IMR-90 (cell line): ENCODE data around the gene KRTCAP2. TPM values are rescaled to one million over a fixed set of nuclear protein-coding genes. Genes with fewer than 3 reads are reported as not detected.

Source experiments
- ATAC-seq: fragments of 200-7000 bp; cut with Tn5 transposase; 2 replicates; pipeline ENCODE4 v1.9.1; 2020; ENCODE audit warnings: low read depth, mild to moderate bottlenecking, moderate library complexity
- BruUV-seq: library from RNA; stranded (reverse); fragments of 400-500 nt; replicated peaks from 2 replicates; lab custom pipeline; 2021; lab: Mats Ljungman, UMichigan
- CTCF ChIA-PET: fragments of 300-600 bp; formaldehyde crosslinking; extraction: SDS; loops from one replicate; lab custom pipeline; 2021; ENCODE audit warnings: antibody characterized with exemption; lab: Yijun Ruan, JAX
- POLR2A ChIA-PET: fragments of 300-600 bp; sonication (Branson Sonifier 250); formaldehyde crosslinking; loops from one replicate; lab custom pipeline; 2022; ENCODE audit warnings: antibody characterized with exemption; ENCODE audit not compliant: unreplicated experiment; lab: Charles Lee
- DNase-seq: peaks from one replicate; pipeline ENCODE4 v3.0.0; 2013
- H2AFZ ChIP-seq: replicated peaks from 2 replicates; pipeline ENCODE3; 2013; ENCODE audit warnings: low read length, mild to moderate bottlenecking; ENCODE audit not compliant: poor library complexity
- H2AK5ac ChIP-seq: 2 replicates; pipeline ENCODE4 v1.6.1; 2013; ENCODE audit warnings: low read depth, low read length, inconsistent platforms
- H2AK9ac ChIP-seq: replicated peaks from 2 replicates; pipeline ENCODE3; 2013; ENCODE audit warnings: mild to moderate bottlenecking, low read depth, low read length, moderate library complexity; ENCODE audit not compliant: poor library complexity
- H2BK120ac ChIP-seq: 2 replicates; pipeline ENCODE4 v1.6.1; 2013; ENCODE audit warnings: low read depth, low read length, inconsistent platforms
- H2BK15ac ChIP-seq: 3 replicates; pipeline ENCODE4 v1.6.1; 2013; ENCODE audit warnings: low read depth, low read length, inconsistent platforms
- H2BK20ac ChIP-seq: 2 replicates; pipeline ENCODE4 v1.6.1; 2013; ENCODE audit warnings: low read depth, mild to moderate bottlenecking, inconsistent platforms, low read length, moderate library complexity
- H2BK5ac ChIP-seq: 2 replicates; pipeline ENCODE4 v1.6.1; 2013; ENCODE audit warnings: mild to moderate bottlenecking, low read depth, low read length, inconsistent platforms; ENCODE audit not compliant: poor library complexity, severe bottlenecking
- H3K14ac ChIP-seq: replicated peaks from 2 replicates; pipeline ENCODE4 v1.6.1; 2013; ENCODE audit warnings: low read depth, low read length, inconsistent platforms
- H3K18ac ChIP-seq: 2 replicates; pipeline ENCODE4 v1.6.1; 2013; ENCODE audit warnings: low read depth, low read length, control low read depth
- H3K23ac ChIP-seq: 2 replicates; pipeline ENCODE4 v1.6.1; 2013; ENCODE audit warnings: low read depth, low read length, inconsistent platforms
- H3K27ac ChIP-seq: 2 replicates; pipeline ENCODE4 v1.5.1; 2013; ENCODE audit warnings: mild to moderate bottlenecking, control low read depth, low read length; ENCODE audit not compliant: insufficient read depth
- H3K27me3 ChIP-seq: 2 replicates; pipeline ENCODE4 v1.6.1; 2013; ENCODE audit warnings: low read length; ENCODE audit not compliant: control insufficient read depth, insufficient read depth
- H3K36me3 ChIP-seq: 2 replicates; pipeline ENCODE4 v1.6.1; 2013; ENCODE audit warnings: low read length, mixed read lengths; ENCODE audit not compliant: control insufficient read depth, insufficient read depth
- H3K4ac ChIP-seq: 2 replicates; pipeline ENCODE4 v1.6.1; 2013; ENCODE audit warnings: low read depth, low read length, inconsistent platforms
- H3K4me1 ChIP-seq: 2 replicates; pipeline ENCODE4 v1.6.1; 2013; ENCODE audit warnings: low read length, mixed read lengths; ENCODE audit not compliant: control insufficient read depth, insufficient read depth
- H3K4me2 ChIP-seq: 2 replicates; pipeline ENCODE4 v1.6.1; 2013; ENCODE audit warnings: low read depth, mild to moderate bottlenecking, control low read depth, low read length, moderate library complexity
- H3K4me3 ChIP-seq: 2 replicates; pipeline ENCODE4 v1.5.1; 2013; ENCODE audit warnings: low read depth, mild to moderate bottlenecking, control low read depth, low read length, moderate library complexity; ENCODE audit not compliant: insufficient read depth
- H3K56ac ChIP-seq: 2 replicates; pipeline ENCODE4 v1.6.1; 2013; ENCODE audit warnings: low read length, inconsistent platforms; ENCODE audit not compliant: insufficient read depth; ENCODE audit errors: extremely low read depth
- H3K79me1 ChIP-seq, 2 experiments: 2 replicates each; pipeline ENCODE4 v1.6.1; 2013; ENCODE audit warnings: low read length in 2 of 2, inconsistent platforms in 1 of 2, low read depth in 1 of 2
- H3K9ac ChIP-seq: 2 replicates; pipeline ENCODE4 v1.6.1; 2013; ENCODE audit warnings: low read depth, low read length, control low read depth
- H3K9me1 ChIP-seq: 2 replicates; pipeline ENCODE4 v1.6.1; 2013; ENCODE audit warnings: low read length, inconsistent platforms; ENCODE audit not compliant: insufficient read depth
- H3K9me3 ChIP-seq: 2 replicates; pipeline ENCODE4 v1.6.1; 2013; ENCODE audit warnings: low read length; ENCODE audit not compliant: control insufficient read depth, insufficient read depth
- H4K20me1 ChIP-seq: 2 replicates; pipeline ENCODE4 v1.6.1; 2013; ENCODE audit warnings: low read length, inconsistent platforms; ENCODE audit not compliant: insufficient read depth
- H4K5ac ChIP-seq: 2 replicates; pipeline ENCODE4 v1.6.1; 2013; ENCODE audit warnings: mild to moderate bottlenecking, low read depth, low read length, control low read depth
- H4K8ac ChIP-seq, 2 experiments: 2 replicates each; pipeline ENCODE4 v1.6.1; 2013; ENCODE audit warnings: low read depth in 2 of 2, low read length in 2 of 2, control low read depth in 1 of 2, inconsistent platforms in 1 of 2
- H4K91ac ChIP-seq: 2 replicates; pipeline ENCODE4 v1.6.1; 2013; ENCODE audit warnings: low read depth, low read length, inconsistent platforms; ENCODE audit not compliant: insufficient read depth
- CTCF ChIP-seq: conservative IDR thresholded peaks from 2 replicates; pipeline ENCODE4 v1.5.1; 2012; ENCODE audit warnings: mild to moderate bottlenecking, low read depth, low read length, improper control_type of control experiment
- FOS ChIP-seq: fragments of 150-350 bp; IDR thresholded peaks from 2 replicates; pipeline ENCODE4 v1.6.1; 2016; ENCODE audit warnings: low read depth, low read length
- MAZ ChIP-seq: IDR thresholded peaks from 2 replicates; pipeline ENCODE4 v1.6.1; 2012; ENCODE audit warnings: low read depth, mild to moderate bottlenecking, low read length, improper control_type of control experiment, moderate library complexity, borderline replicate concordance
- MXI1 ChIP-seq: IDR thresholded peaks from 2 replicates; pipeline ENCODE4 v1.6.1; 2012; ENCODE audit warnings: low read depth, mild to moderate bottlenecking, low read length, moderate library complexity, borderline replicate concordance
- NFE2L2 ChIP-seq: fragments of 150-350 bp; IDR thresholded peaks from 2 replicates; pipeline ENCODE4 v1.6.1; 2016; ENCODE audit warnings: low read depth, mild to moderate bottlenecking, low read length
- POLR2A ChIP-seq: IDR thresholded peaks from 2 replicates; pipeline ENCODE4 v1.6.1; 2012; ENCODE audit warnings: mild to moderate bottlenecking, low read depth, low read length
- RCOR1 ChIP-seq: IDR thresholded peaks from 2 replicates; pipeline ENCODE4 v1.6.1; 2012; ENCODE audit warnings: mild to moderate bottlenecking, low read length, improper control_type of control experiment; ENCODE audit not compliant: insufficient replicate concordance
- RFX5 ChIP-seq: IDR thresholded peaks from 2 replicates; pipeline ENCODE4 v1.8.0; 2012; ENCODE audit warnings: low read depth, mild to moderate bottlenecking, low read length, moderate library complexity
- USF2 ChIP-seq: fragments of 150-350 bp; IDR thresholded peaks from 2 replicates; pipeline ENCODE4 v1.6.1; 2017; ENCODE audit warnings: mild to moderate bottlenecking, antibody characterized with exemption, low read length, low read depth
- WGBS, 2 experiments: methylation state at CpG; one replicate each; pipeline versions ENCODE4 v1.1.5 to v1.1.7; 2013; ENCODE audit warnings: missing lambda C conversion rate in 2 of 2; ENCODE audit not compliant: insufficient read length in 1 of 2; ENCODE audit errors: extremely low coverage in 2 of 2; 5-methylcytosine and 5-hydroxymethylcytosine counted together
- dilution Hi-C: fragments of 300-500 bp; cut with HindIII; formaldehyde crosslinking; loops from one replicate; pipeline ENCODE4 v1.14.3; 2018; ENCODE audit warnings: low sequenced_read_pairs; ENCODE audit not compliant: unreplicated experiment
- in situ Hi-C: fragments of 300-500 bp; cut with MboI; formaldehyde crosslinking; loops from 3 replicates; pipeline ENCODE4 v1.14.3; 2019; ENCODE audit warnings: low sequenced_read_pairs, inconsistent platforms, mixed read lengths
- intact Hi-C: fragments of 100-400 bp; cut with micrococcal nuclease; formaldehyde crosslinking; loops from 2 replicates; pipeline ENCODE4 v1.10.0; 2022
- polyA plus RNA-seq, 3 experiments: library from polyadenylated mRNA; depleted of rRNA; stranded (reverse); fragments of >200 nt; gene quantifications; 2 replicates each; pipeline ENCODE4 v1.2.3, GENCODE V29; 2012; ENCODE audit warnings: low replicate concordance in 1 of 3
- total RNA-seq: library from RNA; depleted of rRNA; stranded (reverse); fragments of >200 nt; gene quantifications from 2 replicates; pipeline ENCODE4 v1.2.3, GENCODE V29; 2012

Gene KRTCAP2
- total and polyA plus RNA-seq, 2 of the 4 experiments (the other 2 are of a cell fraction): 76.7 to 232 TPM

GRCh38 chr1:155174324-155175280, 1.5 kb upstream of the KRTCAP2 start:
- Histone ChIP-seq H3K14ac (peak overlapping the region; percentile 61), H3K56ac (no peak overlapping the region), H4K8ac (peak overlapping the region; percentile 10 to 98), H4K91ac (peak overlapping the region; percentile 77; the same call in 1 of the 2 replicates), H2BK15ac (no peak overlapping the region), H2AK9ac (peak overlapping the region; percentile 96), H3K18ac (no peak overlapping the region; the same call in 1 of the 2 replicates), H3K27me3 (no peaks in the 10 kb centered on the region), H2BK20ac (no peak overlapping the region), H3K36me3 (peaks cover 33% of the 10 kb centered on the region), H3K4me1 (peaks cover 3% of the 10 kb centered on the region), H2AFZ (peak overlapping the region; percentile 96), H3K9ac (peak overlapping the region; percentile 67), H3K4me3 (peak overlapping the region; percentile 81), H3K4ac (peak overlapping the region; percentile 78), H2AK5ac (peak overlapping the region; percentile 84), H3K23ac (peak overlapping the region; percentile 66; the same call in 1 of the 2 replicates), H3K9me1 (peaks cover 2% of the 10 kb centered on the region; the same call in 1 of the 2 replicates), H4K20me1 (no peaks in the 10 kb centered on the region), H2BK5ac (no peak overlapping the region), H3K9me3 (no peaks in the 10 kb centered on the region), H4K5ac (peak overlapping the region; percentile 92), H2BK120ac (peak overlapping the region; percentile 20; the same call in 1 of the 2 replicates), H3K27ac (peak overlapping the region; percentile 59), H3K4me2 (peak overlapping the region; percentile 94), H3K79me1 (peaks cover 0 to 46% of the 10 kb centered on the region in 2 experiments; a peak in 3 of 4 replicates)
- intact Hi-C loops (loop anchor here (10.0 kb wide), 2 partner anchors 200 to 420 kb away; partner anchors contain the start of genes CKS1B and SHC1), dilution Hi-C loops (no loop called here), in situ Hi-C loops (no loop called here)
- ATAC-seq: peak; percentile 3; the same call in 1 of the 2 replicates
- ChIA-PET POLR2A (no interaction called here), CTCF (interaction anchor here (0.5 to 1.5 kb wide), 3 partner anchors 19 to 85 kb away, joined by 4 to 6 read pairs (median 5); partner anchors contain the start of gene THBS3)
- WGBS, 2 experiments: 8% methylated on average over 17 of the region's 35 CpGs; no CpG with 5 or more reads in 1 of the 2 experiments
- TF ChIP-seq MAZ: no peak; the same call in 1 of the 2 replicates
- TF ChIP-seq POLR2A: no peak
- TF ChIP-seq MXI1: no peak
- no peak for TF ChIP-seq CTCF
- TF ChIP-seq RCOR1: no peak
- no peak for TF ChIP-seq NFE2L2
- TF ChIP-seq RFX5: no peak
- TF ChIP-seq FOS: no peak
- TF ChIP-seq USF2: no peak
- no TSS peak for BruUV-seq
- DNase-seq: peak; percentile 15
